GF-D8 (cell line): ENCODE data around the gene PDE4D.
"Not testable (repeated sequence)": the region's sequence is repeated elsewhere in the genome, so short reads cannot be mapped to it uniquely, and the experiment has no call there.

Source experiments
- DNase-seq: peaks from one replicate; lab custom pipeline; 2025; lab: John Stamatoyannopoulos, UW

Gene PDE4D

DNA sequence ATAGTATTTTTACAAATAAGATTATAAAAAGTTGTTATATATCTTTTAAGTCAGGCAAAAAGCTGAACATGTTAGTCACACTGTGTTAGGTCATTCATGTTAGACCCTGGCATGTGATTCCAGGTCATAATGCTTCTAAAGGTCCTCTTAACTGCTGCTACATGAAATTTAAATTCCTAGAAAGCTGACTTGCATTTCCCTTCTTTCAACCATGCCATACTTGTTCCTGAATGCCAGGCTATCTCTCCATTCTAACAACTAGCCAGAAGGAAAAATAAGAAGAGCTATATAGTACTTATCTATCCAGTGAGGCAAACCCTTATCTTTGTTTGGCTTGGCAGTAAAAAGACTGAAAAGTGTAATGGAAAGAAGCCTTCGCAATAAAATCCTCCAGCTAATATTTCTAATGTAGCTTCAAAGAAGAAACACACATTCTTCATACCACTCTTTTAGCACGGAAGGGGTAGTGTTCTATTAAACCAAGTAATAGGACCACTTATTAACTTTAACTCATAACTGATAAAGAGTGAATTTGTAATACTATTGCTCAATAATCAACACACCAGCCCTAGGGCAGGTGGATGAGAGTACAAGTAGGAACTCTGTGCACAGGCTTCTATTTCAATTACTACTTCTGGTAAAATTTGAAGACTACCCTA lies 310.2 kb downstream of the PDE4D start:
- DNase-seq = no peak

GRCh38 chr5:59582746-59583145 lies 310.8 kb downstream of the PDE4D start:
- DNase-seq = no peak

GRCh38 chr5:59579824-59580167 lies 313.7 kb downstream of the PDE4D start:
- no peak for DNase-seq

- no peak for DNase-seq
These were observed 314.3 kb downstream of the PDE4D start for GRCh38 chr5:59579101-59579823.

GRCh38 chr5:59577485-59577884 lies 316.0 kb downstream of the PDE4D start:
- no peak for DNase-seq

- DNase-seq = no peak
These were observed 317.7 kb downstream of the PDE4D start for GRCh38 chr5:59575648-59576445.

- not testable (repeated sequence) for DNase-seq
These were observed 320.0 kb downstream of the PDE4D start for GRCh38 chr5:59573509-59573908.

- DNase-seq = no peak
These were observed 322.5 kb downstream of the PDE4D start for GRCh38 chr5:59571067-59571466.

- DNase-seq = no peak
These were observed 323.8 kb downstream of the PDE4D start for GRCh38 chr5:59569608-59570334.

DNA sequence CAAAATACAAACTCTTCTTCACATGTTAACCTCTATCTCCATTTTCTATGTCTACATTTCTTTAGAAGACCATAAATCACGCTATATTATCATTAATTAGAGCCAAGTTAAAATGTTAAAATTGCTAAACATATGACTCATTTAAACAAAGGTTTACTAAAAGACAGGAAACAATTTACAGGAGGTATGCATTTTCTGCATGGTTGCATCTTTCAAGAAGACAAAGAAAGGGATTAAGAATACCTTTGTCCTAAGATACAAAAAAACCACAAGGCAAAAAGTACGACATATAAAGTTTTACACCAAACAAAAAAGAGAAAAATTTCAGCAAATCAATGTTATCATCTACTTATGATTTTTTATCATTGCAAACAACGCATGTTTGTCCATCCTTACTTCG lies 324.4 kb downstream of the PDE4D start:
- DNase-seq = no peak

GRCh38 chr5:59568161-59568560 lies 325.4 kb downstream of the PDE4D start:
- no peak for DNase-seq

DNA sequence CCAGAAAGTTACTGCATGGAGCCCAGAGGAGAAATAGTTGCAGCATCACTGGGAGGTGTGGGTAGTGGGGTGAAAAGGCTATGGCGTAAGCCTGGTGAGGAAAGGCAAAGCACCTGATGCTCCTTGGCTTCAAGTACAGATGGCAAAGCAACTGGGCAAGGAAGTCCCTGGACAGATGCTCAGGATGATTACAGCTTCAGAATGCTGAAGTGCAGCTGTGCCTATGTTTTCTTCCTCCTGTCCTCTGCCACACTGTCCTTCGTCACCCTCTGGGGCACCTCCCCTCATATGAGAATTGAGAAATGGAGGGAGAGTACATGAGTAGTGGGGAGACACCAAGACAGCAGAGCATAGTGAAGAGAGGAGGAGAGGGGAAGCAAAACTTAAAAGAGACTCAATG lies 328.0 kb downstream of the PDE4D start:
- DNase-seq = peak; percentile 75

GRCh38 chr5:59564895-59565294 lies 328.6 kb downstream of the PDE4D start:
- no peak for DNase-seq

GRCh38 chr5:59562756-59563389 lies 330.7 kb downstream of the PDE4D start:
- peak; percentile 24 for DNase-seq

DNA sequence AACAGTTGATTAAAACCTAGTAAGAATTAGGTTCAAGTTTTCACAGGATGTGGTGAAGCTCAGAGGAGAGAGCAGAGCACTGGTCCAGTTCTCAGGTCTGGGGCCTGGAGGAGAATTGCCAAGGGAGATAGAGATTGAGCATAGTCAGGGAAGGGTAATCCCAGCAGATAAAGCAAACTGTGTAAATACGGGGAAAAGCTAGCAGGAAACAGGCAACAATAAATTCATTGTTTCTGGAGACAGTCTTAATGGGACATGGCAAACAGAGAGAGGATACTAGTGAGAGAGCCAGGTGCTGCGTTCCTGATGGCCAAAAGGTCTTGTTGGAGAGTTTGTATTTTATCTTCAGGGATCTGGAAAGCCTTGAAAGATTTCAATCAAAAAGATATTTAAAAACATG lies 333.0 kb downstream of the PDE4D start:
- no peak for DNase-seq

- DNase-seq = no peak
These were observed 333.7 kb downstream of the PDE4D start for GRCh38 chr5:59559847-59560246.

DNA sequence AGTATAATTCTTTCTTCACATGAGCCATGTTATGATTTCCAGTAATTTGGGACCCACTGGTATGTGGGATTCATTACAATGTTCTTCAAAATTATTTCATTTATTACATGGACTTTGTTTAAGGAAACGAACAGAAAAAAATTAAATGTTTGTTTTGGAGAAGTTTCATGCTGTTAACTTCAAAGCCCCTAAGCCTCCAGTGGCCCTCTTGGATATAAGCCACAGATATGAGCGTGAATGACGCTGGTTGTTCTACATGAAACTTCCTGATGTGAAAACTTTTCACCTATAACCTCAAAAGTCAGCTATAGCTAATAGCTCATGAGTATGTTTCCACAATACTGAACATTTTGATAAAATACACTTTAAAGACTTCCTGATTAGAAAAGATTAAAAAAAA lies 334.2 kb downstream of the PDE4D start:
- no peak for DNase-seq

DNA sequence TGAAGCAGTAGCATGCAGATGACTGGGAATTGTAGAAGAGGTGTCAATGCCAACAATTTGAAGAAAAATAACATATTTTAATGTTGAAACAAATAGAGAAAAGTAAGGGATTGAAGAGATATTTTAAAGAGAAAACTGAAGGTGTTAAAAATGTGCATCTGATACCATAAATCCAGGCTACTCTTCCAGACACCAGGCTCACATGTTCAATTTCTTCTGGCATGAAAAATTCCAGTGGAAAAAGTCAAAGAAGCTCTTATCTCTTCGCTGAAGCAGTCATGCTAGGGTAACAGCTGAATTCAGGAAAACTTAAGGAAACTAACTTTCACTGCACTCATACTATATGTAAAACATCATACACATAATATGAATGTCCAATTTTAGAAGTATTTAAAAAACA lies 335.0 kb downstream of the PDE4D start:
- no peak for DNase-seq

- no peak for DNase-seq
These were observed 336.0 kb downstream of the PDE4D start for GRCh38 chr5:59557572-59557971.

GRCh38 chr5:59555596-59555995 lies 337.9 kb downstream of the PDE4D start:
- no peak for DNase-seq

- DNase-seq = no peak
These were observed 339.0 kb downstream of the PDE4D start for GRCh38 chr5:59554501-59554900.

DNA sequence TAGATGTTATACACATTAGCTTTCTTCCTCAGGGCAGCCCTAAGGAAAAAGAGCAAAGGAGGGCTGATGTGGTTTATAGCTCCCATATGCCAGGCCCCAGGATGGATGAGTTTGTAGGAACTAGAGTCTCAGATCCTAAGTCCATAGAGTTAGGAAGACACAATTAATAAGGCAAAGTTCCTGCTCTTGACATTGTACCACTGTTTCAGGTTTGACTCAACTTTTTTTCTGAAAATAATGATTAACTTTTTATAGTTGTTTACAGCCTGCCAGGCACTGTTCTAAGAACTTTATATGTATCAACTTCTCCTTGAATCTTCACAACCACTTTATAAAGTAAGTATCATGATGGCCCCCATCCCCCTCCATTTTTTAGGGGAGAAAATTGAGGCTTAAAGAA lies 339.5 kb downstream of the PDE4D start:
- DNase-seq = no peak
